Measurements from ENCODE around the gene OR4K2. TPM values are rescaled to one million over a fixed set of nuclear protein-coding genes. Genes with fewer than 3 reads are reported as not detected.

The OR4K2 gene
- total and polyA plus RNA-seq, 2 donors (not counting 3 experiments of a cell fraction or from before 2014, with no cell fraction given): not detected

GRCh38 chr14:19920021-19920657, 45.2 kb downstream of the OR4K2 start, which contains the start of gene OR4K5:
TSS of gene OR4K5 (plus strand) at chr14:19920607. CDS start at chr14:19920607, 0 bp downstream.
- BruUV-seq (replicated peaks): no TSS peak
- dilution Hi-C loops (cut with MboI; ENCODE audit: extremely low pct_ligation_motif_present, low sequenced_read_pairs) (no loop called here), intact Hi-C loops (cut with micrococcal nuclease) (no loop called here)
- H3K27me3 ChIP-seq (ENCODE audit: control insufficient read depth in 2 of 2, insufficient read depth in 2 of 2, low read length in 2 of 2): no peaks in the 10 kb centered on the region
- H3K9ac ChIP-seq (replicated peaks; ENCODE audit: extremely low read depth, insufficient read depth, low read length): no peak within 1 kb of the TSS
- H4K20me1 ChIP-seq (replicated peaks; ENCODE audit: control insufficient read depth, extremely low read depth, insufficient read depth, low read length): no peaks in the 10 kb centered on the region
- FAIRE-seq: no peak
- no peak within 1 kb of the TSS for H3K27ac ChIP-seq (ENCODE audit: insufficient read depth, low read depth, low read length)
- ChIA-PET POLR2A (no interaction called here), CTCF (no interaction called here)
- no peaks in the 10 kb centered on the region for H3K9me1 ChIP-seq (replicated peaks; ENCODE audit: control insufficient read depth, extremely low read depth, insufficient read depth, low read length)
- no peak within 1 kb of the TSS for H3K4me3 ChIP-seq (replicated peaks in 1 of 3; ENCODE audit: insufficient read depth in 1 of 3, low read depth in 1 of 3, low read length in 3 of 3)
- no peaks in the 10 kb centered on the region for H3K36me3 ChIP-seq (ENCODE audit: control insufficient read depth in 2 of 2, extremely low read depth in 1 of 2, insufficient read depth in 2 of 2, low read length in 2 of 2)
- H2AFZ ChIP-seq (ENCODE audit: low read depth, low read length): no peak within 1 kb of the TSS
- peaks cover 6% of the 10 kb centered on the region for H3K9me3 ChIP-seq (replicated peaks; ENCODE audit: control insufficient read depth, insufficient read depth, low read length)
- no peak within 1 kb of the TSS for H3K4me2 ChIP-seq (ENCODE audit: insufficient read depth, low read length)
- no peaks in the 10 kb centered on the region for H3K4me1 ChIP-seq (ENCODE audit: control insufficient read depth, extremely low read depth, insufficient read depth, low read length)
- no peak for TF ChIP-seq FOS (IDR thresholded peaks at IDR 0.05; ENCODE audit: borderline replicate concordance, insufficient read depth, low read length)
- H3K79me2 ChIP-seq (ENCODE audit: control insufficient read depth, insufficient read depth, low read length): no peaks in the 10 kb centered on the region
- no peak for DNase-seq (ENCODE audit: low read depth, low spot score)

DNA sequence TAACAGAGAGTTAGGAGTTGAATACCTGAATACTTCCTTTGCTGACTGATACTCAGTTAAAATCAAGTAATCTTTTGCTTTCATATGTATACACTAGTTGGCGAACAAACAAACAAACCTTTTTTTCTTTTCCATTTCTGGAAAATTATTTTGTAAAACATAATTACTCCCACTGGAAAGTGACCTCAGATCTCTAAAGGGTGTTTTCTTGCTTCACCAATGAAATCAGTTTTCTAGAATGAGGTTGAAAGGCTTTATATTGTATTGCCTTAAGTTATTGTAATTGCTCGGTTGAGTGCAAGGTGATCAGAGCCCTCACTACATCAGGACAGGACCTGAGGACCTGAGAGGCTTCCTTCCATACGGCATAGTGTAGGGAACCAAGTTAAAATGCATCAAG, 55.7 kb downstream of the OR4K2 start, which contains the start of gene OR4K1:
OR4K1 (plus strand) TSS at position 301 of the 400 bp plus-strand sequence. CDS start 4,750 bp downstream, outside the sequence.
- no peak for DNase-seq (ENCODE audit: low read depth, low spot score)
- POLR2A ChIA-PET: no interaction called here
- intact Hi-C loops (cut with micrococcal nuclease): no loop called here
- TF ChIP-seq GATA2 (IDR thresholded peaks at IDR 0.05; ENCODE audit: insufficient read depth, insufficient read length, low read depth, low read length) (no peak), MYC (IDR thresholded peaks at IDR 0.05; ENCODE audit: low read depth, low read length) (no peak), POLR2AphosphoS5 (IDR thresholded peaks at IDR 0.05; ENCODE audit: insufficient read depth, low read depth, low read length) (no peak), EZH2 (IDR thresholded peaks at IDR 0.05; ENCODE audit: borderline replicate concordance, low read depth, low read length, severe bottlenecking) (no peak), FOS (IDR thresholded peaks at IDR 0.05; ENCODE audit: borderline replicate concordance, insufficient read depth, low read length) (no peak)
- H3K79me2 ChIP-seq (ENCODE audit: control insufficient read depth, insufficient read depth, low read length): no peaks in the 10 kb centered on the region
- no peak within 1 kb of the TSS for H3K27ac ChIP-seq (ENCODE audit: insufficient read depth, low read depth, low read length)
- dilution Hi-C loops (cut with MboI; ENCODE audit: extremely low pct_ligation_motif_present, low sequenced_read_pairs): no loop called here
- H3K4me2 ChIP-seq (ENCODE audit: insufficient read depth, low read length): no peak within 1 kb of the TSS
- no TSS peak for BruUV-seq (replicated peaks)
- H3K9me1 ChIP-seq (replicated peaks; ENCODE audit: control insufficient read depth, extremely low read depth, insufficient read depth, low read length): no peaks in the 10 kb centered on the region
- no peak within 1 kb of the TSS for H3K9ac ChIP-seq (replicated peaks; ENCODE audit: extremely low read depth, insufficient read depth, low read length)
- H3K36me3 ChIP-seq (ENCODE audit: control insufficient read depth in 2 of 2, extremely low read depth in 1 of 2, insufficient read depth in 2 of 2, low read length in 2 of 2): no peaks in the 10 kb centered on the region
- H3K4me3 ChIP-seq (replicated peaks in 1 of 3; ENCODE audit: insufficient read depth in 1 of 3, low read depth in 1 of 3, low read length in 3 of 3): no peak within 1 kb of the TSS
- H3K27me3 ChIP-seq (ENCODE audit: control insufficient read depth in 2 of 2, insufficient read depth in 2 of 2, low read length in 2 of 2): no peaks in the 10 kb centered on the region
- H3K4me1 ChIP-seq (ENCODE audit: control insufficient read depth, extremely low read depth, insufficient read depth, low read length): no peaks in the 10 kb centered on the region
- CTCF ChIA-PET: no interaction called here
- H4K20me1 ChIP-seq (replicated peaks; ENCODE audit: control insufficient read depth, extremely low read depth, insufficient read depth, low read length): no peaks in the 10 kb centered on the region
- no peak within 1 kb of the TSS for H2AFZ ChIP-seq (ENCODE audit: low read depth, low read length)
- FAIRE-seq: no peak
- peaks cover 1% of the 10 kb centered on the region for H3K9me3 ChIP-seq (replicated peaks; ENCODE audit: control insufficient read depth, insufficient read depth, low read length)

Other genes with a start within 250 kb of the OR4K2 start
- not detected in 2 replicates for gene OR11H2, start 161.3 kb upstream of the OR4K2 start, total RNA-seq
- gene OR11H2, start 161.3 kb upstream of the OR4K2 start, polyA plus RNA-seq: not detected in 2 replicates
- gene OR4Q3, start 131.6 kb upstream of the OR4K2 start, total RNA-seq: not detected in 2 replicates
- not detected in 2 replicates for gene OR4Q3, start 131.6 kb upstream of the OR4K2 start, polyA plus RNA-seq
- not detected in 2 replicates for gene OR4M1, start 101.6 kb upstream of the OR4K2 start, total RNA-seq
- not detected in 2 replicates for gene OR4M1, start 101.6 kb upstream of the OR4K2 start, polyA plus RNA-seq
- gene OR4N2, start 71.4 kb upstream of the OR4K2 start, total RNA-seq: not detected in 2 replicates
- not detected in 2 replicates for gene OR4N2, start 71.4 kb upstream of the OR4K2 start, polyA plus RNA-seq
- gene OR4K5, start 45.5 kb downstream of the OR4K2 start, total RNA-seq: not detected in 2 replicates
- gene OR4K5, start 45.5 kb downstream of the OR4K2 start, polyA plus RNA-seq: not detected in 2 replicates
- not detected in 2 replicates for gene OR4K1, start 55.8 kb downstream of the OR4K2 start, total RNA-seq
- gene OR4K1, start 55.8 kb downstream of the OR4K2 start, polyA plus RNA-seq: not detected in 2 replicates
- gene OR4K15, start 100.4 kb downstream of the OR4K2 start, total RNA-seq: not detected in 2 replicates
- gene OR4K15, start 100.4 kb downstream of the OR4K2 start, polyA plus RNA-seq: not detected in 2 replicates
- gene OR4Q2, start 127.0 kb downstream of the OR4K2 start, total RNA-seq: not detected in 2 replicates
- gene OR4Q2, start 127.0 kb downstream of the OR4K2 start, polyA plus RNA-seq: not detected in 2 replicates
- gene OR4K14, start 144.2 kb downstream of the OR4K2 start, total RNA-seq: not detected in 2 replicates
- gene OR4K14, start 144.2 kb downstream of the OR4K2 start, polyA plus RNA-seq: not detected in 2 replicates
- not detected in 2 replicates for gene OR4K13, start 160.9 kb downstream of the OR4K2 start, total RNA-seq
- gene OR4K13, start 160.9 kb downstream of the OR4K2 start, polyA plus RNA-seq: not detected in 2 replicates
- not detected in 2 replicates for gene OR4L1, start 184.9 kb downstream of the OR4K2 start, total RNA-seq
- gene OR4L1, start 184.9 kb downstream of the OR4K2 start, polyA plus RNA-seq: not detected in 2 replicates
- gene OR4K17, start 235.6 kb downstream of the OR4K2 start, total RNA-seq: not detected in 2 replicates
- not detected in 2 replicates for gene OR4K17, start 235.6 kb downstream of the OR4K2 start, polyA plus RNA-seq

Measured in endothelial cell of umbilical vein (primary cell).